Suprapubic skin (tissue), 4 donors: Measurements from ENCODE around the gene COL25A1. TPM values are rescaled to one million over a fixed set of nuclear protein-coding genes. Genes with fewer than 3 reads are reported as not detected.
"Not testable (repeated sequence)": the region's sequence is repeated elsewhere in the genome, so short reads cannot be mapped to it uniquely, and the experiment has no call there.

Experiments
- DNase-seq, 2 donors: peaks; one replicate each; pipeline ENCODE4 v3.0.0-alpha.2; 2019; ENCODE audit warnings: low spot score in 2 of 2
- H3K27ac ChIP-seq: fragments of 200-600 bp; sonication (generic); one replicate; pipeline ENCODE4 v1.5.1; 2019
- H3K27me3 ChIP-seq: fragments of 200-600 bp; sonication (generic); one replicate; pipeline ENCODE4 v1.5.1; 2019
- H3K36me3 ChIP-seq: fragments of 200-600 bp; sonication (generic); one replicate; pipeline ENCODE4 v1.5.1; 2019
- H3K4me1 ChIP-seq: fragments of 200-600 bp; sonication (generic); one replicate; pipeline ENCODE4 v1.5.1; 2019
- H3K4me3 ChIP-seq: fragments of 200-600 bp; sonication (generic); one replicate; pipeline ENCODE4 v1.5.1; 2019; ENCODE audit warnings: mild to moderate bottlenecking
- H3K9me3 ChIP-seq: fragments of 200-600 bp; sonication (generic); one replicate; pipeline ENCODE4 v1.5.1; 2019
- CTCF ChIP-seq, 2 donors: fragments of 200-600 bp in 1 of 2; fragments of 450-650 bp in 1 of 2; sonication (generic) in 1 of 2; IDR thresholded peaks; one replicate each; pipeline ENCODE4 v1.5.1; 2016 to 2019; ENCODE audit warnings: antibody characterized with exemption in 2 of 2, mild to moderate bottlenecking in 1 of 2, moderate library complexity in 1 of 2
- EP300 ChIP-seq: sonication (generic); formaldehyde crosslinking; IDR thresholded peaks from one replicate; pipeline ENCODE4 v1.6.1; 2017; ENCODE audit warnings: antibody characterized with exemption
- POLR2A ChIP-seq, 2 donors: fragments of 450-650 bp; IDR thresholded peaks; one replicate each; pipeline ENCODE4 v1.6.1; 2017; ENCODE audit warnings: antibody characterized with exemption in 2 of 2, mild to moderate bottlenecking in 2 of 2, moderate library complexity in 2 of 2
- POLR2AphosphoS5 ChIP-seq, 3 donors: sonication (generic); formaldehyde crosslinking; IDR thresholded peaks; one replicate each; pipeline ENCODE4 v1.6.1; 2017; ENCODE audit warnings: antibody characterized with exemption in 3 of 3
- WGBS: methylation state at CpG from one replicate; pipeline ENCODE4 v1.1.5; 2018; 5-methylcytosine and 5-hydroxymethylcytosine counted together
- total RNA-seq, 4 donors: library from RNA; depleted of rRNA; stranded (reverse); fragments of >200 nt; gene quantifications; one replicate each; pipeline ENCODE4 v1.1.0, GENCODE V29; 2016

The COL25A1 gene
- total RNA-seq, 4 donors from 2014 or later, result 0.30 to 1.4 (median 1.0) TPM

GRCh38 chr4:109154424-109154823, 148.0 kb downstream of the COL25A1 start:
- no peak for DNase-seq
- H3K4me3 ChIP-seq, result no peak overlapping the region
- H3K4me1 ChIP-seq, result peaks cover 4% of the 10 kb centered on the region
- WGBS, result 61% methylated on average over 4 of the region's 4 CpGs
- no peak for TF ChIP-seq CTCF (IDR thresholded peaks at IDR 0.05)
- TF ChIP-seq POLR2A (IDR thresholded peaks at IDR 0.05), result no peak
- TF ChIP-seq EP300, result no peak
- TF ChIP-seq POLR2AphosphoS5 (IDR thresholded peaks at IDR 0.05), result no peak
- no peaks in the 10 kb centered on the region for H3K27me3 ChIP-seq
- no peaks in the 10 kb centered on the region for H3K9me3 ChIP-seq
- H3K36me3 ChIP-seq, result no peaks in the 10 kb centered on the region
- H3K27ac ChIP-seq, result no peak overlapping the region

- no peak for DNase-seq
- Histone ChIP-seq H3K4me1 (no peaks in the 10 kb centered on the region), H3K27me3 (no peaks in the 10 kb centered on the region), H3K9me3 (no peaks in the 10 kb centered on the region), H3K4me3 (no peak overlapping the region), H3K36me3 (no peaks in the 10 kb centered on the region), H3K27ac (no peak overlapping the region)
- TF ChIP-seq EP300, result no peak
- TF ChIP-seq POLR2AphosphoS5 (IDR thresholded peaks at IDR 0.05), result no peak
- TF ChIP-seq CTCF (IDR thresholded peaks at IDR 0.05), result no peak
- no peak for TF ChIP-seq POLR2A (IDR thresholded peaks at IDR 0.05)
Observed at GRCh38 chr4:109149836-109150235, 152.6 kb downstream of the COL25A1 start.

- Histone ChIP-seq H3K9me3 (no peaks in the 10 kb centered on the region), H3K27me3 (peaks cover 3% of the 10 kb centered on the region), H3K4me3 (no peak overlapping the region), H3K36me3 (no peaks in the 10 kb centered on the region), H3K27ac (no peak overlapping the region), H3K4me1 (no peaks in the 10 kb centered on the region)
- DNase-seq, result no peak
- TF ChIP-seq CTCF (IDR thresholded peaks at IDR 0.05) (no peak), POLR2AphosphoS5 (IDR thresholded peaks at IDR 0.05) (no peak), POLR2A (IDR thresholded peaks at IDR 0.05) (no peak), EP300 (no peak)
- WGBS, result 97% methylated on average over 2 of the region's 2 CpGs
Observed at GRCh38 chr4:109148577-109149075, 153.8 kb downstream of the COL25A1 start.

GRCh38 chr4:109147135-109147534, 155.3 kb downstream of the COL25A1 start:
- Histone ChIP-seq H3K9me3 (no peaks in the 10 kb centered on the region), H3K27me3 (peaks cover 3% of the 10 kb centered on the region), H3K27ac (no peak overlapping the region), H3K4me3 (no peak overlapping the region), H3K36me3 (no peaks in the 10 kb centered on the region), H3K4me1 (no peaks in the 10 kb centered on the region)
- 79% methylated on average over 1 of the region's 1 CpG for WGBS
- no peak for DNase-seq
- TF ChIP-seq CTCF (IDR thresholded peaks at IDR 0.05) (no peak), EP300 (no peak), POLR2AphosphoS5 (IDR thresholded peaks at IDR 0.05) (no peak), POLR2A (IDR thresholded peaks at IDR 0.05) (no peak)

- Histone ChIP-seq H3K9me3 (no peaks in the 10 kb centered on the region), H3K4me1 (no peaks in the 10 kb centered on the region), H3K4me3 (no peak overlapping the region), H3K36me3 (no peaks in the 10 kb centered on the region), H3K27me3 (peaks cover 3% of the 10 kb centered on the region), H3K27ac (no peak overlapping the region)
- WGBS, result 56% methylated on average over 1 of the region's 1 CpG
- TF ChIP-seq POLR2A (IDR thresholded peaks at IDR 0.05) (no peak), POLR2AphosphoS5 (IDR thresholded peaks at IDR 0.05) (no peak), EP300 (no peak), CTCF (IDR thresholded peaks at IDR 0.05) (no peak)
- DNase-seq, result no peak
Observed at GRCh38 chr4:109146499-109146898, 156.0 kb downstream of the COL25A1 start.

- not testable (repeated sequence) for H3K4me1 ChIP-seq, H3K36me3 ChIP-seq, H3K27ac ChIP-seq, DNase-seq, H3K4me3 ChIP-seq, H3K27me3 ChIP-seq, H3K9me3 ChIP-seq
- WGBS, result 100% methylated on average over 2 of the region's 2 CpGs
Observed at GRCh38 chr4:109138125-109138524, 164.3 kb downstream of the COL25A1 start.
